Measurements from ENCODE around the gene CFAP52. TPM values are rescaled to one million over a fixed set of nuclear protein-coding genes. Genes with fewer than 3 reads are reported as not detected.
A peak's percentile ranks its signal among the peaks of the same experiment; 100 is the strongest.
"Not testable (repeated sequence)": the region's sequence is repeated elsewhere in the genome, so short reads cannot be mapped to it uniquely, and the experiment has no call there.

Gene CFAP52
- polyA plus RNA-seq, 1 experiment, result not detected

- POLR2A ChIA-PET, result no interaction called here
- CTCF ChIA-PET, result interaction anchor here (1.8 kb wide), 1 partner anchor 18 kb away, joined by 4 read pairs; no protein-coding TSS in a partner anchor
These were observed 82.3 kb downstream of the CFAP52 start for GRCh38 chr17:9658593-9659211.

GRCh38 chr17:9661027-9661426 is 84.6 kb downstream of the CFAP52 start:
- CTCF ChIA-PET, result interaction anchor here (1.2 to 1.4 kb wide), 2 partner anchors 11 to 14 kb away, joined by 3 read pairs; no protein-coding TSS in a partner anchor
- H3K36me3 ChIP-seq (ENCODE audit: control insufficient read depth, insufficient read depth, low read length), result no peaks in the 10 kb centered on the region
- no peak for DNase-seq (ENCODE audit: low read depth)
- POLR2A ChIA-PET, result no interaction called here
- H3K27me3 ChIP-seq (ENCODE audit: control insufficient read depth, insufficient read depth, low read length), result no peaks in the 10 kb centered on the region
- TF ChIP-seq CTCF (IDR thresholded peaks at IDR 0.05; ENCODE audit: insufficient read depth, low read depth, low read length), result no peak
- H3K4me3 ChIP-seq (ENCODE audit: low read depth, low read length), result no peak overlapping the region

More at GRCh38 chr17:9658593-9659211, 82.3 kb downstream of the CFAP52 start:
- Histone ChIP-seq H3K4me3 (ENCODE audit: low read depth, low read length) (no peak overlapping the region), H3K27me3 (ENCODE audit: control insufficient read depth, insufficient read depth, low read length) (no peaks in the 10 kb centered on the region), H3K36me3 (ENCODE audit: control insufficient read depth, insufficient read depth, low read length) (no peaks in the 10 kb centered on the region)
- peak; percentile 70 for DNase-seq (ENCODE audit: low read depth)
- no peak for TF ChIP-seq CTCF (IDR thresholded peaks at IDR 0.05; ENCODE audit: insufficient read depth, low read depth, low read length)

- H3K4me3 ChIP-seq (ENCODE audit: low read depth, low read length); CTCF ChIA-PET; H3K36me3 ChIP-seq (ENCODE audit: control insufficient read depth, insufficient read depth, low read length); H3K27me3 ChIP-seq (ENCODE audit: control insufficient read depth, insufficient read depth, low read length); POLR2A ChIA-PET; DNase-seq (ENCODE audit: low read depth): not testable (repeated sequence)
These were observed 87.1 kb downstream of the CFAP52 start for GRCh38 chr17:9663511-9663910.

GRCh38 chr17:9666461-9667050 is 90.1 kb downstream of the CFAP52 start:
- ChIA-PET POLR2A (no interaction called here), CTCF (no interaction called here)
- no peak for DNase-seq (ENCODE audit: low read depth)
- Histone ChIP-seq H3K4me3 (ENCODE audit: low read depth, low read length) (no peak overlapping the region), H3K27me3 (ENCODE audit: control insufficient read depth, insufficient read depth, low read length) (no peaks in the 10 kb centered on the region), H3K36me3 (ENCODE audit: control insufficient read depth, insufficient read depth, low read length) (no peaks in the 10 kb centered on the region)
- TF ChIP-seq CTCF (IDR thresholded peaks at IDR 0.05; ENCODE audit: insufficient read depth, low read depth, low read length), result no peak

- CTCF ChIA-PET, result no interaction called here
- TF ChIP-seq CTCF (IDR thresholded peaks at IDR 0.05; ENCODE audit: insufficient read depth, low read depth, low read length), result no peak
- Histone ChIP-seq H3K4me3 (ENCODE audit: low read depth, low read length) (no peak overlapping the region), H3K36me3 (ENCODE audit: control insufficient read depth, insufficient read depth, low read length) (no peaks in the 10 kb centered on the region), H3K27me3 (ENCODE audit: control insufficient read depth, insufficient read depth, low read length) (no peaks in the 10 kb centered on the region)
- POLR2A ChIA-PET, result interaction anchor here (0.7 kb wide), 1 partner anchor 81 kb away, joined by 4 read pairs; no protein-coding TSS in a partner anchor
- DNase-seq (ENCODE audit: low read depth), result no peak
These were observed 92.1 kb downstream of the CFAP52 start for GRCh38 chr17:9668517-9668916.
